Mesenteric fat pad (tissue), 1 donor: Measurements from ENCODE around the gene TRAF3IP3. TPM values are rescaled to one million over a fixed set of nuclear protein-coding genes. Genes with fewer than 3 reads are reported as not detected.

Source experiments
- DNase-seq: peaks from one replicate; pipeline ENCODE4 v3.0.0-alpha.2; 2020; ENCODE audit warnings: low spot score
- long read RNA-seq: library from polyadenylated mRNA; unstranded; transcript quantifications from one replicate; pipeline ENCODE4 v2.0.0, GENCODE V29; 2020
- total RNA-seq: library from RNA; stranded (reverse); fragmentation: NEBNext Ultra II Directional; extraction: Animal tissue kit (Norgen Biotek cat#: 25700); gene quantifications from one replicate; pipeline ENCODE4 v1.2.1, GENCODE V29; 2021
- donor health status: DM: yes; HTN: yes; CAD: no.

Gene TRAF3IP3
- 3.7 TPM for total RNA-seq
- long read RNA-seq, partial matches to known transcripts = 2 of 4 reads
- long read RNA-seq, other reads (novel, unspliced or antisense) = 2 of 4 reads

GRCh38 chr1:209755926-209756614, at the start of gene TRAF3IP3:
Gene TRAF3IP3 (plus strand): TSS chr1:209756053. CDS start chr1:209760040, 3,987 bp downstream.
- DNase-seq = no peak

GRCh38 chr1:209706622-209707021, 49.2 kb upstream of the TRAF3IP3 start:
- DNase-seq = no peak

- DNase-seq = no peak
Observed at GRCh38 chr1:209707308-209707707, 48.5 kb upstream of the TRAF3IP3 start.

- DNase-seq = no peak
Observed at GRCh38 chr1:209708297-209708696, 47.6 kb upstream of the TRAF3IP3 start.

GRCh38 chr1:209710093-209710492, 45.8 kb upstream of the TRAF3IP3 start:
- DNase-seq = no peak

- DNase-seq = no peak
Observed at GRCh38 chr1:209710847-209711246, 45.0 kb upstream of the TRAF3IP3 start.

- DNase-seq = no peak
Observed at GRCh38 chr1:209714338-209714737, 41.5 kb upstream of the TRAF3IP3 start.

GRCh38 chr1:209715314-209715713, 40.5 kb upstream of the TRAF3IP3 start:
- DNase-seq = no peak

GRCh38 chr1:209717818-209718217, 38.0 kb upstream of the TRAF3IP3 start:
- no peak for DNase-seq

- DNase-seq = no peak
Observed at GRCh38 chr1:209720326-209720725, 35.5 kb upstream of the TRAF3IP3 start.

- no peak for DNase-seq
Observed at GRCh38 chr1:209720826-209721225, 35.0 kb upstream of the TRAF3IP3 start.

- DNase-seq = no peak
Observed at GRCh38 chr1:209721323-209721722, 34.5 kb upstream of the TRAF3IP3 start.

- DNase-seq = no peak
Observed at GRCh38 chr1:209723265-209723664, 32.6 kb upstream of the TRAF3IP3 start.

- no peak for DNase-seq
Observed at GRCh38 chr1:209723756-209724693, 31.8 kb upstream of the TRAF3IP3 start.

GRCh38 chr1:209727286-209727685, 28.6 kb upstream of the TRAF3IP3 start:
- DNase-seq = no peak

- DNase-seq = no peak
Observed at GRCh38 chr1:209727785-209728184, 28.1 kb upstream of the TRAF3IP3 start.

GRCh38 chr1:209728466-209728865, 27.4 kb upstream of the TRAF3IP3 start:
- DNase-seq = no peak

GRCh38 chr1:209729436-209729835, 26.4 kb upstream of the TRAF3IP3 start:
- DNase-seq = no peak

GRCh38 chr1:209732725-209733124, 23.1 kb upstream of the TRAF3IP3 start:
- no peak for DNase-seq

GRCh38 chr1:209733409-209734192, 22.3 kb upstream of the TRAF3IP3 start:
- DNase-seq = no peak

GRCh38 chr1:209736490-209737117, 19.2 kb upstream of the TRAF3IP3 start:
- no peak for DNase-seq
